HEK293 (cell line): ENCODE results near the gene PRSS12.

Source experiments
- CTCF ChIA-PET: fragments of 350-600 bp; formaldehyde crosslinking; extraction: SDS; loops from one replicate; lab custom pipeline; 2021; ENCODE audit warnings: antibody characterized with exemption; lab: Yijun Ruan, JAX
- POLR2A ChIA-PET: fragments of 300-600 bp; formaldehyde crosslinking; extraction: SDS; loops from one replicate; lab custom pipeline; 2020; ENCODE audit warnings: antibody characterized with exemption, inconsistent platforms; lab: Yijun Ruan, JAX
- H3K27ac ChIP-seq: fragments of 200-500 bp; sonication (Bioruptor generic); 2 replicates; pipeline ENCODE4 v1.5.1; 2014; ENCODE audit warnings: low read depth, low read length, control low read depth, inconsistent platforms; ENCODE audit errors: extremely low read depth
- H3K36me3 ChIP-seq, 2 experiments: fragments of 200-500 bp in 1 of 2; sonication (Bioruptor generic) in 1 of 2; 1 replicate in 1 of 2; 2 replicates in 1 of 2; pipeline ENCODE4 v1.5.1; 2014 to 2017; ENCODE audit warnings: inconsistent platforms in 2 of 2, low read length in 2 of 2; ENCODE audit not compliant: control insufficient read depth in 2 of 2, insufficient read depth in 1 of 2
- H3K4me1 ChIP-seq: fragments of 200-500 bp; sonication (Bioruptor generic); 2 replicates; pipeline ENCODE4 v1.5.1; 2014; ENCODE audit warnings: mild to moderate bottlenecking, low read length, inconsistent platforms; ENCODE audit not compliant: control insufficient read depth, insufficient read depth
- H3K4me3 ChIP-seq: 2 replicates; pipeline ENCODE4 v1.5.1; 2011; ENCODE audit warnings: low read depth, mild to moderate bottlenecking, control low read depth, low read length, moderate library complexity
- H3K9me3 ChIP-seq: fragments of 200-500 bp; sonication (Bioruptor generic); 2 replicates; pipeline ENCODE4 v1.5.1; 2014; ENCODE audit warnings: low read depth, low read length, inconsistent platforms; ENCODE audit not compliant: control insufficient read depth, insufficient read depth
- IKZF3 ChIP-seq: fragments of 450-650 bp; IDR thresholded peaks from 2 replicates; pipeline ENCODE4 v1.5.0; 2018; ENCODE audit warnings: missing biosample characterization, mild to moderate bottlenecking, missing genetic modification characterization, moderate library complexity
- KLF9 ChIP-seq: fragments of 450-650 bp; formaldehyde crosslinking; IDR thresholded peaks from 2 replicates; pipeline ENCODE4 v1.5.1; 2016; ENCODE audit warnings: missing biosample characterization, missing genetic modification characterization, low read depth
- MEIS1 ChIP-seq: sonication (generic); formaldehyde crosslinking; IDR thresholded peaks from 2 replicates; pipeline ENCODE4 v1.8.1; 2022; ENCODE audit warnings: missing genetic modification reagents, mild to moderate bottlenecking, borderline replicate concordance
- SALL2 ChIP-seq: fragments of 450-650 bp; formaldehyde crosslinking; IDR thresholded peaks from 2 replicates; pipeline ENCODE4 v1.5.0; 2017; ENCODE audit warnings: missing biosample characterization, mild to moderate bottlenecking, missing genetic modification characterization, borderline replicate concordance
- SCRT1 ChIP-seq: fragments of 450-650 bp; formaldehyde crosslinking; IDR thresholded peaks from 2 replicates; pipeline ENCODE4 v1.5.1; 2016; ENCODE audit warnings: missing biosample characterization, missing genetic modification characterization, borderline replicate concordance
- SETDB1 ChIP-seq: IDR thresholded peaks from one replicate; pipeline ENCODE4 v1.6.1; 2017; ENCODE audit warnings: mild to moderate bottlenecking, low read length, moderate library complexity, mixed read lengths; ENCODE audit not compliant: insufficient read length
- SP2 ChIP-seq: fragments of 450-650 bp; formaldehyde crosslinking; IDR thresholded peaks from 2 replicates; pipeline ENCODE4 v1.5.1; 2016; ENCODE audit warnings: missing biosample characterization, missing genetic modification characterization
- SP7 ChIP-seq: fragments of 450-650 bp; formaldehyde crosslinking; IDR thresholded peaks from 2 replicates; pipeline ENCODE4 v1.5.1; 2016; ENCODE audit warnings: missing biosample characterization, missing genetic modification characterization
- YY1 ChIP-seq: fragments of 450-650 bp; formaldehyde crosslinking; IDR thresholded peaks from 2 replicates; pipeline ENCODE4 v1.5.1; 2018; ENCODE audit warnings: missing biosample characterization, missing genetic modification characterization
- YY2 ChIP-seq: fragments of 450-650 bp; formaldehyde crosslinking; IDR thresholded peaks from 2 replicates; pipeline ENCODE4 v1.5.1; 2016; ENCODE audit warnings: missing biosample characterization, missing genetic modification characterization
- ZBTB17 ChIP-seq: fragments of 450-650 bp; formaldehyde crosslinking; IDR thresholded peaks from 2 replicates; pipeline ENCODE4 v1.5.1; 2016; ENCODE audit warnings: missing biosample characterization, missing genetic modification characterization
- ZFP3 ChIP-seq: fragments of 450-650 bp; formaldehyde crosslinking; IDR thresholded peaks from 2 replicates; pipeline ENCODE4 v1.5.1; 2016; ENCODE audit warnings: low read depth, missing biosample characterization, missing genetic modification characterization
- ZNF146 ChIP-seq: fragments of 450-650 bp; formaldehyde crosslinking; IDR thresholded peaks from 2 replicates; pipeline ENCODE4 v1.5.1; 2016; ENCODE audit warnings: missing biosample characterization, missing genetic modification characterization
- ZNF16 ChIP-seq: fragments of 450-650 bp; formaldehyde crosslinking; IDR thresholded peaks from 2 replicates; pipeline ENCODE4 v1.5.1; 2016; ENCODE audit warnings: low read depth, missing biosample characterization, missing genetic modification characterization
- ZNF324 ChIP-seq: fragments of 450-650 bp; formaldehyde crosslinking; IDR thresholded peaks from 2 replicates; pipeline ENCODE4 v1.5.1; 2016; ENCODE audit warnings: missing biosample characterization, missing genetic modification characterization
- ZNF391 ChIP-seq: fragments of 450-650 bp; formaldehyde crosslinking; IDR thresholded peaks from 2 replicates; pipeline ENCODE4 v1.5.1; 2016; ENCODE audit warnings: low read depth, missing biosample characterization, missing genetic modification characterization, borderline replicate concordance
- ZNF416 ChIP-seq: fragments of 450-650 bp; formaldehyde crosslinking; IDR thresholded peaks from 2 replicates; pipeline ENCODE4 v1.5.1; 2016; ENCODE audit warnings: missing biosample characterization, missing genetic modification characterization
- ZNF521 ChIP-seq: fragments of 450-650 bp; formaldehyde crosslinking; IDR thresholded peaks from 2 replicates; pipeline ENCODE4 v1.5.1; 2017; ENCODE audit warnings: missing biosample characterization, mild to moderate bottlenecking, missing genetic modification characterization
- ZNF529 ChIP-seq: fragments of 450-650 bp; formaldehyde crosslinking; IDR thresholded peaks from 2 replicates; pipeline ENCODE4 v1.5.1; 2017; ENCODE audit warnings: missing genetic modification characterization, missing biosample characterization; ENCODE audit not compliant: insufficient replicate concordance
- ZNF585B ChIP-seq: fragments of 450-650 bp; formaldehyde crosslinking; IDR thresholded peaks from 2 replicates; pipeline ENCODE4 v1.5.1; 2016; ENCODE audit warnings: missing biosample characterization, missing genetic modification characterization
- ZNF654 ChIP-seq: fragments of 450-650 bp; formaldehyde crosslinking; IDR thresholded peaks from 2 replicates; pipeline ENCODE4 v1.5.1; 2016; ENCODE audit warnings: low read depth, missing biosample characterization, missing genetic modification characterization
- ZNF677 ChIP-seq: fragments of 450-650 bp; IDR thresholded peaks from 2 replicates; pipeline ENCODE4 v1.5.0; 2018; ENCODE audit warnings: missing biosample characterization, mild to moderate bottlenecking, missing genetic modification characterization, moderate library complexity
- ZNF768 ChIP-seq: fragments of 450-650 bp; formaldehyde crosslinking; IDR thresholded peaks from 2 replicates; pipeline ENCODE4 v1.5.1; 2018; ENCODE audit warnings: missing biosample characterization, mild to moderate bottlenecking, missing genetic modification characterization
- ZNF792 ChIP-seq: fragments of 450-650 bp; formaldehyde crosslinking; IDR thresholded peaks from 2 replicates; pipeline ENCODE4 v1.5.1; 2016; ENCODE audit warnings: missing biosample characterization, missing genetic modification characterization
- TF ChIP-seq, protein P1 (sequence below): fragments of 450-650 bp; formaldehyde crosslinking; IDR thresholded peaks from 2 replicates; pipeline ENCODE4 v1.5.1; 2016; ENCODE audit warnings: missing biosample characterization, missing genetic modification characterization
- TF ChIP-seq, protein P2 (sequence below): fragments of 450-650 bp; formaldehyde crosslinking; IDR thresholded peaks from 2 replicates; pipeline ENCODE4 v1.5.1; 2016; ENCODE audit warnings: missing biosample characterization, missing genetic modification characterization
- TF ChIP-seq, protein P3 (sequence below): fragments of 450-650 bp; IDR thresholded peaks from 2 replicates; pipeline ENCODE4 v1.5.1; 2018; ENCODE audit warnings: missing biosample characterization, mild to moderate bottlenecking, missing genetic modification characterization
- TF ChIP-seq, protein P4 (sequence below): fragments of 450-650 bp; formaldehyde crosslinking; IDR thresholded peaks from 2 replicates; pipeline ENCODE4 v1.5.1; 2016; ENCODE audit warnings: missing biosample characterization, missing genetic modification characterization
- TF ChIP-seq, protein P5 (sequence below): fragments of 450-650 bp; formaldehyde crosslinking; IDR thresholded peaks from 2 replicates; pipeline ENCODE4 v1.5.1; 2017; ENCODE audit warnings: missing biosample characterization, missing genetic modification characterization

Gene PRSS12

DNA sequence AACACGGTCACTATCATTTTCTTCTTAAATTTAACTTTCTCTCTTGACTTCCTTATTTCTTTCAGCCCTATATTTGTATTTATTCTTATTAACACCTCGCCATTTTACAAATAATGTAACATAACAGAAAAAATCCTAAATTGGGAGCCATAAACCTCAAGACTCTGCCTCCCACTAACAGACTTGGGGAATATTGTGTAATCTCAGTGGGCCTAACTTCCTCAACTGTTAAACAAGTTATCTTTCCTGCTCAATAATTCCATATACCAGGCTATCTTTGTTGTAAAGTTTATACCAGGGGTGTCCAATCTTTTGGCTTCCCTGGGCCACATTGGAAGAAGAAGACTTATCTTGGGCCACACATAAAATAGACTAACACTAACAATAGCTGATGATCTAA lies 26.2 kb downstream of the PRSS12 start (continued):
- TF ChIP-seq, protein P1, sequence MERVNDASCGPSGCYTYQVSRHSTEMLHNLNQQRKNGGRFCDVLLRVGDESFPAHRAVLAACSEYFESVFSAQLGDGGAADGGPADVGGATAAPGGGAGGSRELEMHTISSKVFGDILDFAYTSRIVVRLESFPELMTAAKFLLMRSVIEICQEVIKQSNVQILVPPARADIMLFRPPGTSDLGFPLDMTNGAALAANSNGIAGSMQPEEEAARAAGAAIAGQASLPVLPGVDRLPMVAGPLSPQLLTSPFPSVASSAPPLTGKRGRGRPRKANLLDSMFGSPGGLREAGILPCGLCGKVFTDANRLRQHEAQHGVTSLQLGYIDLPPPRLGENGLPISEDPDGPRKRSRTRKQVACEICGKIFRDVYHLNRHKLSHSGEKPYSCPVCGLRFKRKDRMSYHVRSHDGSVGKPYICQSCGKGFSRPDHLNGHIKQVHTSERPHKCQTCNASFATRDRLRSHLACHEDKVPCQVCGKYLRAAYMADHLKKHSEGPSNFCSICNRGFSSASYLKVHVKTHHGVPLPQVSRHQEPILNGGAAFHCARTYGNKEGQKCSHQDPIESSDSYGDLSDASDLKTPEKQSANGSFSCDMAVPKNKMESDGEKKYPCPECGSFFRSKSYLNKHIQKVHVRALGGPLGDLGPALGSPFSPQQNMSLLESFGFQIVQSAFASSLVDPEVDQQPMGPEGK (tag by site-specific recombination) = no peak
- TF ChIP-seq SETDB1 (no peak), SALL2 (tag by site-specific recombination) (no peak), ZNF768 (tag by site-specific recombination) (no peak), YY1 (no peak), ZNF146 (tag by site-specific recombination) (no peak), MEIS1 (CRISPR knock-in tag) (no peak), SP2 (tag by site-specific recombination) (no peak), KLF9 (tag by site-specific recombination) (no peak), ZNF521 (no peak), ZNF391 (no peak)
- TF ChIP-seq, protein P2, sequence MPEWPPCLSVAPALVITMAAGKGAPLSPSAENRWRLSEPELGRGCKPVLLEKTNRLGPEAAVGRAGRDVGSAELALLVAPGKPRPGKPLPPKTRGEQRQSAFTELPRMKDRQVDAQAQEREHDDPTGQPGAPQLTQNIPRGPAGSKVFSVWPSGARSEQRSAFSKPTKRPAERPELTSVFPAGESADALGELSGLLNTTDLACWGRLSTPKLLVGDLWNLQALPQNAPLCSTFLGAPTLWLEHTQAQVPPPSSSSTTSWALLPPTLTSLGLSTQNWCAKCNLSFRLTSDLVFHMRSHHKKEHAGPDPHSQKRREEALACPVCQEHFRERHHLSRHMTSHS (tag by site-specific recombination) = no peak
- TF ChIP-seq, protein P3, sequence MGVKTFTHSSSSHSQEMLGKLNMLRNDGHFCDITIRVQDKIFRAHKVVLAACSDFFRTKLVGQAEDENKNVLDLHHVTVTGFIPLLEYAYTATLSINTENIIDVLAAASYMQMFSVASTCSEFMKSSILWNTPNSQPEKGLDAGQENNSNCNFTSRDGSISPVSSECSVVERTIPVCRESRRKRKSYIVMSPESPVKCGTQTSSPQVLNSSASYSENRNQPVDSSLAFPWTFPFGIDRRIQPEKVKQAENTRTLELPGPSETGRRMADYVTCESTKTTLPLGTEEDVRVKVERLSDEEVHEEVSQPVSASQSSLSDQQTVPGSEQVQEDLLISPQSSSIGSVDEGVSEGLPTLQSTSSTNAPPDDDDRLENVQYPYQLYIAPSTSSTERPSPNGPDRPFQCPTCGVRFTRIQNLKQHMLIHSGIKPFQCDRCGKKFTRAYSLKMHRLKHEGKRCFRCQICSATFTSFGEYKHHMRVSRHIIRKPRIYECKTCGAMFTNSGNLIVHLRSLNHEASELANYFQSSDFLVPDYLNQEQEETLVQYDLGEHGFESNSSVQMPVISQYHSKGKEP (tag by site-specific recombination) = no peak
- TF ChIP-seq, all 188 proteins: peak for 0

DNA sequence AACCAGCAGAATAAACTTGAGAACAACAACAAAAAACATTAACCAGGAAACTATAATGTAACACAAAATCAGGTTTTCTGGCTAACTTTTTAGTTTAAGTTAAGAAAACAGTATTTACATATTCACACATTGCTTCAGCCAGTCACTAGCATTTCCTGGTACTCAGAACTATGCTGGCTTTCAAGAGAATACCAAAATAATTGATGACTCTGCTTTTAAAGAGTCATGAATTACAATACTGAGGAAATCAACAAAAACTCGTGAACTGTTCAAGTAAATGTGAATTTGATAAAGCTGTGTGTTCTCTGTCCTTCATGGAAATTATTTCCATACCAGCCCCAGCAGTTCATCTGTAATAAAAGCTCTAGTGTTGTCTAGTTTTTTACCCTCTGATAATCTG lies 27.4 kb downstream of the PRSS12 start:
- ChIA-PET CTCF (interaction anchor here (0.7 kb wide), 1 partner anchor 27 kb away, joined by 3 read pairs; the partner anchor contains the start of gene PRSS12), POLR2A (no interaction called here)
- Histone ChIP-seq H3K4me1 (peaks cover 20% of the 10 kb centered on the region), H3K9me3 (no peaks in the 10 kb centered on the region), H3K4me3 (no peak overlapping the region), H3K27ac (no peak overlapping the region), H3K36me3 (no peaks in the 10 kb centered on the region)
- TF ChIP-seq, protein P4, sequence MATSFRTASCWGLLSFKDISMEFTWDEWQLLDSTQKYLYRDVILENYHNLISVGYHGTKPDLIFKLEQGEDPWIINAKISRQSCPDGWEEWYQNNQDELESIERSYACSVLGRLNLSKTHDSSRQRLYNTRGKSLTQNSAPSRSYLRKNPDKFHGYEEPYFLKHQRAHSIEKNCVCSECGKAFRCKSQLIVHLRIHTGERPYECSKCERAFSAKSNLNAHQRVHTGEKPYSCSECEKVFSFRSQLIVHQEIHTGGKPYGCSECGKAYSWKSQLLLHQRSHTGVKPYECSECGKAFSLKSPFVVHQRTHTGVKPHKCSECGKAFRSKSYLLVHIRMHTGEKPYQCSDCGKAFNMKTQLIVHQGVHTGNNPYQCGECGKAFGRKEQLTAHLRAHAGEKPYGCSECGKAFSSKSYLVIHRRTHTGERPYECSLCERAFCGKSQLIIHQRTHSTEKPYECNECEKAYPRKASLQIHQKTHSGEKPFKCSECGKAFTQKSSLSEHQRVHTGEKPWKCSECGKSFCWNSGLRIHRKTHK (tag by site-specific recombination) = no peak
- TF ChIP-seq ZNF677 (tag by site-specific recombination) (no peak), ZNF16 (no peak), YY2 (no peak), ZNF324 (tag by site-specific recombination) (no peak), ZNF416 (tag by site-specific recombination) (no peak), SP7 (tag by site-specific recombination) (no peak), ZBTB17 (tag by site-specific recombination) (no peak), SCRT1 (tag by site-specific recombination) (no peak), ZFP3 (tag by site-specific recombination) (no peak), ZNF792 (no peak), IKZF3 (tag by site-specific recombination) (no peak), ZNF529 (no peak), ZNF585B (tag by site-specific recombination) (no peak), ZNF654 (no peak)
- TF ChIP-seq, protein P3 (tag by site-specific recombination) = no peak
- TF ChIP-seq, protein P5, sequence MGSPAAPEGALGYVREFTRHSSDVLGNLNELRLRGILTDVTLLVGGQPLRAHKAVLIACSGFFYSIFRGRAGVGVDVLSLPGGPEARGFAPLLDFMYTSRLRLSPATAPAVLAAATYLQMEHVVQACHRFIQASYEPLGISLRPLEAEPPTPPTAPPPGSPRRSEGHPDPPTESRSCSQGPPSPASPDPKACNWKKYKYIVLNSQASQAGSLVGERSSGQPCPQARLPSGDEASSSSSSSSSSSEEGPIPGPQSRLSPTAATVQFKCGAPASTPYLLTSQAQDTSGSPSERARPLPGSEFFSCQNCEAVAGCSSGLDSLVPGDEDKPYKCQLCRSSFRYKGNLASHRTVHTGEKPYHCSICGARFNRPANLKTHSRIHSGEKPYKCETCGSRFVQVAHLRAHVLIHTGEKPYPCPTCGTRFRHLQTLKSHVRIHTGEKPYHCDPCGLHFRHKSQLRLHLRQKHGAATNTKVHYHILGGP (tag by site-specific recombination) = no peak
